GM04503 (cell line): Measurements from ENCODE around the gene PUS3.

Experiments
- DNase-seq: peaks from one replicate; pipeline ENCODE4 v3.0.0-alpha.2; 2012; ENCODE audit warnings: low read depth

The PUS3 gene

DNA sequence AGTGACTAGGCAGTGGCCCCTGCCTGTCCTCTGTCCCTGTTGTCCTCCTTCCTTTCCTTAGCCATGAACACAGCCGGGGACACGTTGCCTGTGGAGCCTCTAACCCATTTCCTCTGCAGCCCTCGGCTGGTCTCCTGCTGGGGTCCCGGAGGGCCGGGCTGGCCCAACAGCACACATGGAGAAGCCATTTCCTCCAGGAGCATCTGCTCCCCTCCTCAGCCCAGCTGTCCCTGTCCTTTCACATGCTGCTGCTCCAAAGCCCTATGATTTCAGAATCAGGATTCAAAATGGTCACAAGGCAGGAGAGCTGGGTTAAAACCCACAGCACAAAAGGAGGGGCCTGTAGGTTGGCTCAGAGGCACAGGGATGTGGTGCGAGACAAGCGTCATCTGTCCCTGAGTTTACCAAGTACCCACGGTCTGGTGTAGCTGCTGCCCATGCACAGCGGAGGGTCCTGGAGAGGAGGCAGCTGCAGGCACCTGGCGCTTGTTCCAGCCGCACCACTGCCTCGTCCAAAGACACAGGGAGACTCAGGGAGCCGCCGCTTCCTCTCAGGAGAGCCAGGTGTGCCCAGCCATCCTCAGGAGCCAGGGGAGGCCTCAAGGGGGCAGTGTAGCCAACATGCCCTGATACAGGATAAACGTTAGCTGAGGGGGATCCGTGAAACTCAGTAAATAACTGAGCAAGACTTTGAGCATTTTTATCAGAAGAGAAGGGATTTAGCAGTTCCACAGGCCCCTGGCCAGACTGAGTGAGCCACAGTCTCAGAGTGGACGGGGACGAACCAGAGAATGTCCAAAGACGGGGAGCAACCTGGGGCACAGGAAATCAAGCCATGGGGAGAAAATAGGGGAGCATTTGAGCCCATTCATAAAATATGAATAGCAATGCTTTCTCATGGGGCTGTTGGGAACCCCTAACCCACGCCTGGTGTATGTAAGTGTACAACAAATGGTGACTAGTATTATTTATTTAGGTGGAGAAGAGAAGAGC lies 38.9 kb upstream of the PUS3 start:
- no peak for DNase-seq

- DNase-seq: no peak
These were observed 38.2 kb upstream of the PUS3 start for GRCh38 chr11:125941267-125941618.

DNA sequence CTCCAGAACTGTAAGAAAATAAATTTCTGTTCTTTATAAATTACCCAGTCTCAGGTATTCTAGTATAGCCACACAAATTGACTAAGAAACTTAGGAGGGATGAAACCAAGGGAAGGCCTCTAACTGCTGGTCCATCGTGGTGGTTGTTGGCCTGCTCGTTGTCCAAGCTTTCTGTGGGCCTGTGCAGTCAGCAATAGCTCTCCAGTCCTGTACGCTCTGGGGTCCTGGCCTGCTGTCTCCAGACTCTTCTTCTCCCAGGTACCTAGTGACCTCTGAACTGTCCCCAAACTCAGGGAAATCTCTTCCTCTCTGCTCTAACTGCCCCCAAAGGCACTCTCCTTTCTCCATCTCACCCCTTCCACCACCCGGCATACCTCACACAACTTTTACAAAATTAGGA lies 37.1 kb upstream of the PUS3 start:
- no peak for DNase-seq

DNA sequence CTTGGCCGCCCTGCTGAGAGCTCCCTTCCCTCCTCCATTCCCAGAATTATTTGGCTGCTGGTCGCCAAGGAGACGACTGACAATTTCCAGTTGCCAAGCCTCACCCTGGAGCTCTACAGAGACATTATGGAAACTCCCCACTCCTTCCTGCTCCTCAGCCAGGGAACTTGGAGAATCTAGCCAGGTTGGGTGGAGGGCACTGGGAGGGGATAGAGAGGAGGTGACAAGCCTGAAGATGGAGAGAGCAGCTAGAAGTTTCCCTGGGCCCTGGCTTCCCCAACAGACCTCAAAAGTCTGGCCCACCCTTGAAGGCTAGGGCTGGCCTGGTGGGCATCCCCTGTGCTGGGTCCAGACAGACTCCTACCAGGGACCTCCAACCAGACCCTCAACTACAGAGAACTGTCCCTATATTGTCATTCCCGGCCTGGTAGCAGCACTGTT lies 36.1 kb upstream of the PUS3 start:
- no peak for DNase-seq

GRCh38 chr11:125938418-125938817 lies 35.4 kb upstream of the PUS3 start:
- no peak for DNase-seq

DNA sequence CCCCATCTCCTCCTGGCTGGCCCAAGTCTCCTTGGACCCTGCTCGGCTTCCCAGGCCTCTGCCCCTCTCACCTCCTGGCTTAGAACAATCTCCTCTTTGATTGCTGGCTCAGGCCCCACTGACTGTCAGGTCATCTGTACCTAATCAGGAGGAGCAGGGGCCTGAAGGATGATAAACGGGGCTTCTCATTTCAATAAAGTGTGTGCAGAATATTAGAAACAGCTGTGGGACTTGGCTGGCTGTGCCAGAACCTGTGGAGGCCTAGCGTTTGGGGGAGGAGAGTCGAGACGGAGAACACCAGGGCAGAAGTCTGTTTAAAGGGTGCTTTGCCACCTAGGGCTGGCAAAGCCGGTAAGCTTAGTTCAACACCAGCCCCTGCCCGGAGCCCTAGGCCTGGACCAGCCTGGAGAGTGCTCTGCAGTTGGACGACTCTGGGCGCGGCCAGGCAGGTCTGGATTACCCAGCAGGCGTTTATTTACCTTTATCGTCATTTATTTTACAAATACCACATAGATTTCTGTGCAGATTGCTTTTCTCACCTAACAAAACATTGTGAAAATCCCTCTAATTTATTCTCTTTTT lies 32.7 kb upstream of the PUS3 start:
- DNase-seq: no peak

GRCh38 chr11:125935056-125935455 lies 32.0 kb upstream of the PUS3 start:
- DNase-seq: no peak

DNA sequence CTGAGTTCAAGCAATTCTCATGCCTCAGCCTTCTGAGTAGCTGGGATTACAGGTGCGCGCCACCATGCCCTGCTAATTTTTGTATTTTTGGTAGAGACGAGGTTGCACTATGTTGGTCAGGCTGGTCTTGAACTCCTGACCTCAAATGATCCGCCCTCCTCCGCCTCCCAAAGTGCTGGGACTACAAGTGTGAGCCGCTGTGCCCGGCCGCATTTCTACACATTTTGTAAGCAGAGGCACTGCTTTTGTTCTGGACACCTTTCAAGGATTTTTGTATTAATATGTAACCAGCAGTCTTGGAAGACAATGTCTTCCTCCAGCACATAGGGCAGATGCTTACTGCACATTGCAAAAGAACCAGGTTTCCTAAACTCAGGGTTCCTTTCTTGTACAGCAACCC lies 31.5 kb upstream of the PUS3 start:
- no peak for DNase-seq

- DNase-seq: no peak
These were observed 30.2 kb upstream of the PUS3 start for GRCh38 chr11:125933030-125933813.

- DNase-seq: no peak
These were observed 29.3 kb upstream of the PUS3 start for GRCh38 chr11:125932301-125932700.

GRCh38 chr11:125931668-125932067 lies 28.7 kb upstream of the PUS3 start:
- DNase-seq: no peak

- DNase-seq: no peak
These were observed 28.1 kb upstream of the PUS3 start for GRCh38 chr11:125931116-125931515.

- no peak for DNase-seq
These were observed 27.1 kb upstream of the PUS3 start for GRCh38 chr11:125930076-125930450.

- no peak for DNase-seq
These were observed 26.6 kb upstream of the PUS3 start for GRCh38 chr11:125929445-125930075.

GRCh38 chr11:125926682-125927081 lies 23.7 kb upstream of the PUS3 start:
- DNase-seq: no peak

DNA sequence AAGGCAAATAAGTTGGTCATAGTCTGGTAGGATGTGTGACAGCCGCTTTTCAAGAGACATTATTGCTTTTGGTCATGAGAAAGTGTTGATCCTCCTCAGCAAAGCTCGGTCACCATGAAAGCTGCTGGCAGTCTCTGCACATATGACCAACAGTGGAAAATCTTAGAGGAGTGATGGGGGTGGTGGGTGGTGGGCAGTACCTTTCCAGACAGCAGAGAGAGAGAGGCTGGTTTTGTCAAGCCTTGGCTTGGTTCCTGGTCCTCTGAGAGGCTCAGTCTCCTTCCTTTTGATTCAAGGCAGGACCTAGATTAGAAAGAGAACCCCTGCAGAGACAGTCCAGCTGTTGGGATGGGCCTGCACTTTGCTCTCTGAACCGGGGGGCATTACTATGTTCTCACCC lies 22.8 kb upstream of the PUS3 start:
- no peak for DNase-seq

- DNase-seq: no peak
These were observed 22.3 kb upstream of the PUS3 start for GRCh38 chr11:125925247-125925740.

- DNase-seq: no peak
These were observed 21.5 kb upstream of the PUS3 start for GRCh38 chr11:125924384-125925007.

GRCh38 chr11:125923633-125924032 lies 20.6 kb upstream of the PUS3 start:
- DNase-seq: no peak

GRCh38 chr11:125923012-125923579 lies 20.1 kb upstream of the PUS3 start:
- DNase-seq: no peak

- DNase-seq: no peak
These were observed 19.1 kb upstream of the PUS3 start for GRCh38 chr11:125922156-125922555.
